ENCODE data around the gene PTPRT.

GRCh38 chr20:43188234-43188653, 1.5 kb downstream of the PTPRT start:
- TF ChIP-seq CTCF (IDR thresholded peaks at IDR 0.05 in 2 of 3, conservative IDR thresholded peaks at IDR 0.05 in 1 of 3; ENCODE audit: borderline replicate concordance in 1 of 3, insufficient read depth in 1 of 3, low read depth in 2 of 3, low read length in 2 of 3) (no peak), POLR2A (IDR thresholded peaks at IDR 0.05; ENCODE audit: borderline replicate concordance, extremely low read depth, insufficient read depth, insufficient read length) (no peak), YY1 (IDR thresholded peaks at IDR 0.05; ENCODE audit: extremely low read depth, insufficient replicate concordance, low read depth, low read length) (no peak), EZH2phosphoT487 (IDR thresholded peaks at IDR 0.05; ENCODE audit: borderline replicate concordance) (no peak), ZFX (IDR thresholded peaks at IDR 0.05) (no peak), ZNF274 (IDR thresholded peaks at IDR 0.05; ENCODE audit: low read depth, low read length) (no peak), SRF (IDR thresholded peaks at IDR 0.05; ENCODE audit: low read depth) (no peak), MAX (IDR thresholded peaks at IDR 0.05) (no peak), TCF7L2 (IDR thresholded peaks at IDR 0.05; ENCODE audit: borderline replicate concordance, extremely low read depth, insufficient read depth, insufficient read length) (no peak), FOSL1 (IDR thresholded peaks at IDR 0.05; ENCODE audit: low read depth) (no peak), POLR2AphosphoS5 (IDR thresholded peaks at IDR 0.05; ENCODE audit: low read depth, low read length) (no peak), SIN3A (IDR thresholded peaks at IDR 0.05; ENCODE audit: low read depth) (no peak)

Measured in HCT116 (cell line).